Measurements from ENCODE around the gene EIPR1.
"Not testable (repeated sequence)": the region's sequence is repeated elsewhere in the genome, so short reads cannot be mapped to it uniquely, and the experiment has no call there.

Gene EIPR1

DNA sequence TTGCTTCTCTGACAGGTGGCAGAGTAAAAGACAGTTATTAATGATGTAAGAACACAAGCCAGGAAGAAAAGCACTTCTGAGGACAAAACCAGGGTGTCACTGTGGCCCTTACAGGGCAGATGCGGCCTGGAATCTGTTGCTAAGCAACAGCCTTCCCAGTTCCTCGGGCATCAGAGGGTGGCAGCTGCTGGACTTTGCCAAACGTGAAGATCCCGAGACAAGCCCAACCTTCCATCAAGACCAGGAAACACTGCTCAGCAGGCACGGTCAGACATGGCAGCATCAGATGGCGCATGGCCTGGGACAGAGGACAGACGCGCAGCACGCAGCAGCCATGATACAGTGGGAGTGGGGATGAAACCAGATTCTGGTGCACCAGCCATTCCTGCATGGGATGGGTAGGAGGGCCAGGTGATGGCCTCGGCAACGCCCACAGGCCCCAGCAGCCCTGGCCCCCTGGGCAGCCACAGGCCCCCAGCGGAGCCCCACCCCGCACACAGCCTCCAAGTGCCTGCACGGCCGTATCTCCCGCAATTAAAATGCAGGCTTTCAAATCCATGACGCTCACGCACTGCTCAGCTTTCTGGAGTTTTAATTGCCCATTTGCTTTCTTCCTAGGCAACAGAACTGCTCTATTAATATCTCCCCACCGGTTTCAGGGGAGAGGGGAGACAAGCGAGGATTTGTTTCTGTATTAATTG is 89.0 kb downstream of the EIPR1 start:
- no peak for DNase-seq (ENCODE audit: low read depth, low spot score)

- DNase-seq (ENCODE audit: low read depth, low spot score), result no peak
These were observed 89.7 kb downstream of the EIPR1 start for GRCh38 chr2:3287896-3288295.

DNA sequence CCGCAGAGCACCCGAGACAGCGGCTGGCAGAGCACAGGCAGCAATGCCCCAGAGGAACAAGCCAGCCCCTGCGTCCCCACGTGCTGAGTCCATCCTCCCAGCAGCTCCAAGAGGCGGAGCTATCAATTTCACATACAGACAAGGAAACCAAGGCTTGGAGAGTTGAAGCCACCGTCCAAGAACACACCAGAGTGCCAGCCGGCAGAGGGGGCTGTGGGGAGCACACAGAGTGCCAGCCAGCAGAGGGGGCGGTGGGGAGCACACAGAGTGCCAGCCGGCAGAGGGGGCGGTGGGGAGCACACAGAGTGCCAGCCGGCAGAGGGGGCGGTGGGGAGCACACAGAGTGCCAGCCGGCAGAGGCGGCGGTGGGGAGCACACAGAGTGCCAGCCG is 91.0 kb downstream of the EIPR1 start:
- DNase-seq (ENCODE audit: low read depth, low spot score), result not testable (repeated sequence)

GRCh38 chr2:3285901-3286645 is 91.5 kb downstream of the EIPR1 start:
- DNase-seq (ENCODE audit: low read depth, low spot score), result no peak

GRCh38 chr2:3284657-3285630 is 92.7 kb downstream of the EIPR1 start:
- DNase-seq (ENCODE audit: low read depth, low spot score), result no peak

GRCh38 chr2:3283876-3284656 is 93.6 kb downstream of the EIPR1 start:
- DNase-seq (ENCODE audit: low read depth, low spot score), result not testable (repeated sequence)

GRCh38 chr2:3283206-3283605 is 94.4 kb downstream of the EIPR1 start:
- no peak for DNase-seq (ENCODE audit: low read depth, low spot score)

DNA sequence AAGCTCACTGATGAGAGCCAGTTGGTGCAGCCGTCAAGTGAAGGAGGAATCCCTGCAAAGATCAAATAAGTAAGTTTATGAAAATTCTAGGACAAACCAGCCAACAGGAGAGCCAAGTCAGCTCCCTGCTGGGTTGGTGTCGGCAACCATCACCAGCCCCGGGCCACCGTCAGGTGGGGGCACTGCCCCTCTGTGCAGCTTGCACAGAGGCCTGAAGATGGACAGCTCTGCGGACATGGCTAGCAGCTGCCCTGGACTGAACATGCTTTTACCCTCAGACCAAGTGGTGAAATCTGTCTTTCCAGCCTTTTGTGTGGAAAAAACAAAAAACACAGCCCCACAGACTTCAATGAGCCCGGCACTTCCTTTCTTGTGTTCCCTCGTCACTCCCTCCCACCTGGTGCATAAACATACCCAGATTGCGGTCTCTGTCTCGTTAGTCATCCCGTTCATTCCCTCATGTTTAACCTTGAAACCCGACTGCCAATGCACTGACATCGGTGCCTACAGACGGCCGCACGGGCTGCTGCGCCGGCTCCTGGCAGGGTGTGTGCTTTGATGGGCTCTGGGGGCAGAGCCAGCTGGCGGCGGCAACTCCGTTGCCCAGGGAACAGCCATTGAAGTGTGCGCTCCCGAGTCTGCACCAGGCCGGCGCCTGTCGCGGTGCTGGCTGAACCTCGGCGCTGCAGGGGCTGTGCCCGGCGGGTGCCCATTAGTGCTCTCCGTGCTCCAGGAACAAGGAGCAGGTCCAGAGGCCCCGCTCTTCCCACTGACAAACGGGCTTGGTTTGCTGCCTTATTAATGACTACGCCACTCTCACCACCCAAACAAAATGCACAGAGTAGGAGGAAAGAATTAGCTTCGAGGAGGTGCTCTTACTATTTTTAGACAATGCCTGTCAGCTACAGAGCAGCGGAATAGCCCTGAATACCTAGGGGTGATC is 95.3 kb downstream of the EIPR1 start:
- DNase-seq (ENCODE audit: low read depth, low spot score), result no peak

DNA sequence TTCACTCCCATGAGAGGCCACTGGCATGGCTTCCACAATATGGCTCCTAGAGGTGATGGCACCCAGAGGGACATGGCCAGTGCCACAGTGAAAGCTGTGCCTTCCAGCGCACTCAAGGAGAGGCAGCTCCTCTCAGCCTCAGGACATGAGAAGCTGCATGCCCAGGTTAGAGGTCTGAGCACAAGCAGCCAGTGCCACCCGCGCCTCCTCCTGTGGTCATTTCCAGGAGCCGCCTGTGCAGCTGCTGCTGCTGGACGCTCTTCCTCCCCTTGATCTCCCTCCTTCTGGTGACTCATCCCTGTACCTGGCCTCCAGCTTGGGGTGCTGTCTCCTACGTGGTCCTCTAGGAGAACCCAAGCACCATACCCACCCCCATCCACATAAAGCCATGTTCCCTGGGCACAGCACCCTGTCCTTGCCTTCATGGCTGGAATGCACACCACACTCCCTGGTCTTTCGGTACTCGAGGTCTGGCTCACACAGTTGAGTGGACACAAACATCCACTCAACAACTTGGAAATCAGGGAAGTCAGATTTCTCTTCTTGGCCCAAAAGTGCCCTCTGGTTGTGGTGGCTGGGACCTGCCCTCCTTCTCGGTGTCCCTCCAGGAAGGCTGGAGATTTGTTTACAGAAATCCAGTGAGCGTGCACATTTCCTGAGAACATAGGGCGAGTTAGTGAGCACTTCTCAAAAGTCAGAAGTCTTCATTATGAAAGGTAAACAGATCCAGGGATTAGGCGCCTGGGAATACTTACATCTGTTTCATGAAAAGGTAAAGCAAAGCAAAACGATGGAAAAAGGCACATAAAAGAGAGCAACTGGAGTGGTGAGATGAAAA is 96.7 kb downstream of the EIPR1 start:
- no peak for DNase-seq (ENCODE audit: low read depth, low spot score)

DNA sequence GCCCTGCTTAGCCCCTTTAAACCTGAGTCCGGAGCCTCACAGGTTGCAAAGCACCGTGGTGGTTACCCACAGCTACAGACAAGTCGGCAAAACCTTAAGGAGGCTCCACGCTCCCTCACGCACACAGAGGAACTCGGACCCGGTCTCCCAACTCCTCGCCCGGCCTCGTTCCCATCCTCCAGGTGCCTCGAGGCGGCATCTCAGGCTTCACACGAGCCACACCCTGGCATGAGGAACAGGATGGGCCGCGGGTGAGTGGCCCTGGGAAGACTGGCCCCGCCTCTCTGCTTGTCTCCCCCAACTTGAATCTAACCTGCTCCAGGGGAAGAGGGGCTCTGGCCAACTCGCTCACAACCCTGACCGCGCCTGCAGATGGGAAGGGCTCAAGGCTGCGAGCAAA is 97.4 kb downstream of the EIPR1 start:
- no peak for DNase-seq (ENCODE audit: low read depth, low spot score)

- DNase-seq (ENCODE audit: low read depth, low spot score), result no peak
These were observed 98.2 kb downstream of the EIPR1 start for GRCh38 chr2:3279236-3279960.

DNA sequence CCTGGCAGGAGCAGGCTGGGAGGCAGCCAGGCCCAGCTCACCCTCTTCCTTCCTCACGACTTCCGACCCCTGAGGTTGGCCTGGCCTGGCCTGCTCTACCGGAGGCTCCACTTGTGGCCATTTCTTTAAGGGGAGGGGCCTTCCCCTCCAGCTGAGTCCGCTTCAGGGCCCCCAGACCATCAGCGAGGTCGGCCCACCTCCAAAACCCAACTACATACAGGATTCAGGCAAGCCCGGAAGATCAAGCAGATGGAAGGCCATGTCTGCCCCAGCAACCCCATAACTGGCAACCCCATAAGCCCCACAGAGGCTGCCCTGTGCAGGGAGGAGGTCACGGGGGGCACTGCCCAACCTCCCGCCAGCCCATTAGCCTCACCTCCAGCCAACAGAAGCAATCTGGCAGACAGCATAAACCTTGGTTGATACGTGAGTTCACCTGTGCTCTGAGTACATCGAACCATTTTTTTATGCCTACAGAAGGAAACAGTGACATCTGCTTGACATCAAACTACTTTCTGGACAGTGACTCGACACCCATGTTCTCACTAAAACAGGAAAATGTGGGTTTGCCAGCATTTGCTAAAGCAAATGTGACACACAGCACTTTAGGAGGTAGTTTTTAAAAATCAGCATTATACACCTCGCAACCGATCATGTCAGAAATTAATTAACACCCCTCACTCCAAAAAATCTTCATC is 98.9 kb downstream of the EIPR1 start:
- no peak for DNase-seq (ENCODE audit: low read depth, low spot score)

DNA sequence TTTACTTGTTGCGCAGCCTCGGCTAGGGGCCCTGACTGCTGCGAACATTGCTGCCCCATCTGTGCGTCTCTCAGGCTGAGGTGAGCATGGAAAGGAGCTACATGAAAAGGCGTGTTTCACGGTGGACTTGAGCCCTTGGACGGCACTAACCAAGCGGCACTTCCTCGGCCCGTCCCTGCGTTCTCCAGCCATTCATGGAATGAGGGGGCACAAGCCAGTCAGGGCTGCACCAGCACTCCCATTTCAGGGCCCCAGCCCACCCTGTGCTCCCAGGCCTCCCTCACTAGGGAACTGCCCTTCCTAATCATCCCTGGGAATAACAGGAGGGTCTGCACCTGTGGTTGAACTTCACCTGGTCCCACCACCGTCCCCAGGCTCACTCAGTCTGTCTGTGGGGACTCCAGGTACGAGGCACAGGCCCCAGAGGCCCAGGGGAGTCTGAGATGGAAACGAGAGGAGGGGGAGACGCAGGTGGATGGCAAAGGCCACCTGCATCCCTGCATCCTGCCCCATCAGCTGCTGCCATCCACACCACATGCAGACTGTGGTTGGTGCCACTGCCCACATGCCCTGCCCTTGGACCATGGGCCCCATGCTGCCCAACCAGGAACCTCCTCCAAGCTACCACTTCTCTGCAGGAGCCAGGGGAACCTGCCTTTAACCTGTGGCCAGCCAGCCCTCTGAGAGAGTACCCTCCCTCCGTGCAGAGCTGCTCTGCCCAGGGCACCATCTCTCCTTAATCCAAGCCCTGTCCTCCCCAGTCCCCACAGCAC is 99.7 kb downstream of the EIPR1 start:
- no peak for DNase-seq (ENCODE audit: low read depth, low spot score)

DNA sequence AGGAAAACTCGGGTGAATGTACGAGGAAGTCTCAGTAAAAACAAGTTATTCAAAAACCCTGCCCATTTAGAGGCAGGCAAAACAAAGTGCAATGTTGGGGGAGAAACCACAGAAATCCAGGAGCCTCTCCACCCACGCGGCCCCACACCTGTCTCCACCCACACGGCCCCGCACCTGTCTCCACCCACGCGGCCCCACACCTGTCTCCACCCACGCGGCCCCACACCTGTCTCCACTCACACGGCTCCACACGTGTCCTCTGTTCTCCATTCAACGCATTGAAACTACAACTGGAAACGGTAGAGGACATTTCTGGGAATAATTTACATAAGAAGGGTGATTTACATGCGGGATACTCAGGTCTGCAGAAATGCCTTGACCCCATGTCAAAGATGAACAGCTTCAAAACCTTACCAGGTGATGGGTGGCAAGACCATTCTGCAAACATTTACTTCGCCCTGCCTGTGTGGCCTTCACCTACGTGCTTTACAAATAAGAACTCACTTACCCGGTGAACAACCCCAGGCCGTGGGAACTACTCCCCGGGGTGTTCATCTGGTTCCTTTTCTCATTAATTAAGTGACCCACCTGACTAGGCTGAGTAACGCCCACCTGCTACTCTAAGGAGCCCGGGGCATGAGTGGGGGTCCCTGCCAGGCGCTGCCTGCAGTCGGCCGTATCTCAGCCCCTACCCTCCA is 100.4 kb downstream of the EIPR1 start:
- no peak for DNase-seq (ENCODE audit: low read depth, low spot score)

DNA sequence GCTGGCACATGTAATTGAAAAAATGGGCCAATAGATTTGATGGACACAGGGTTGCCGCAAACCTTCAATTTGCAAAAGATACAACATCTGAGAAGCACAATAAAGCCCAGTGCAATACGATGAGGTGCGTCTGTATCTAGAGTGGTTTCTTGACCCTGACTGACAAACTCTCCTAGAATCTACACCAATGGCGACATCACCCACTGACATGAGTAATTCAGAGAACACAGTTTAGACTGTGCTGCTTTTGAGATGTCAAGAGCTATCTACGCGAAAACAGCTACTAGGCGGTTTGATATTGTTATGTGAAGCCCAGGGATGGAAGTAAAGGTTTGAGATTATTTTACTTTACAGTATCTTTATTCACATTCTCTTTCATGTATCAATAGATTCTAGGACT is 104.9 kb downstream of the EIPR1 start:
- no peak for DNase-seq (ENCODE audit: low read depth, low spot score)

GRCh38 chr2:3270095-3270478 is 107.5 kb downstream of the EIPR1 start:
- DNase-seq (ENCODE audit: low read depth, low spot score), result no peak

All from smooth muscle cell of the brain vasculature (primary cell).